Measurements from ENCODE around the gene ERC2.

The ERC2 gene

DNA sequence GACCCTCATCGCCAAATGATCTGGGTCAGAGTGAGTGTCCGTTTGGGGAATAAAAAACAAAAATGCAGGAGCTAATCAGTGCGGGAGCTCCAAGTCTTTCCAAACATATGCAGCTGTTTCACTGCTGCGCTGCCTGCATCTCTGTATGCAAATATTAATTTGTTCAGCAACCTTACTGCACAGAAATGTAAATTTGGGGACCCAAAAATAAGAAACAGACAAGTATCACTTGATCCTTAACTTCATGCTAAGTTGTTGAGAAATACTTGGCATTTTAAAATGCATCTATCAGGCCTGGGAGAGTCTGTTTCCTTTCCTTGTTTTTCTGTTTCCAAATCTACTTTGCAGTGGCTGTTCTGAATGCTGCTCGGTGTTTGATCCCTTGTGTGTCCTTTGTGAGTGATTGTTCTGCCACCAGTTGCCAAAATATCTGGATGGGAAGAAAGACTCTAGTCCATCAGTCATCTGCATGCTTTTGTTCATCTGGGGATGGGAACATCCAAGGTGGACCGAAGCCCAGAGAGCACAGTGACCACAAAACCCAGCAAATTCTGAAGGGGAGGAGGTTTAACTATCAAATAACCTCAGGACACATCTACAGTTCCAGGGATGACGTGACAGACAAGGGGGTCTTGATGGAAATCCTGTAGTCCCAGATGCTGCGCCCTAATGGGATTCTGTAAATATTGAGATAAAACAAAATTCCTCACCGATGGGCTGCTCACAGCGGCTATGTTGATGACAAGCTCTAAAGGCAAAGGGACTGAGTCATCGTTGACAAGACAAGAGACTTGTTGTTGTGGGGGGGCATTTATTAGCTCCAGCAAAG lies 781.6 kb downstream of the ERC2 start:
- Mint-ChIP-seq H3K27me3 (ENCODE audit: low read depth) (no peaks in the 10 kb centered on the region), H3K27ac (no peak overlapping the region), H3K4me1 (ENCODE audit: low read depth) (no peaks in the 10 kb centered on the region), H3K36me3 (ENCODE audit: low read depth) (no peaks in the 10 kb centered on the region), H3K4me3 (no peak overlapping the region), H3K9me3 (no peaks in the 10 kb centered on the region)
- DNase-seq (ENCODE audit: low spot score): no peak

DNA sequence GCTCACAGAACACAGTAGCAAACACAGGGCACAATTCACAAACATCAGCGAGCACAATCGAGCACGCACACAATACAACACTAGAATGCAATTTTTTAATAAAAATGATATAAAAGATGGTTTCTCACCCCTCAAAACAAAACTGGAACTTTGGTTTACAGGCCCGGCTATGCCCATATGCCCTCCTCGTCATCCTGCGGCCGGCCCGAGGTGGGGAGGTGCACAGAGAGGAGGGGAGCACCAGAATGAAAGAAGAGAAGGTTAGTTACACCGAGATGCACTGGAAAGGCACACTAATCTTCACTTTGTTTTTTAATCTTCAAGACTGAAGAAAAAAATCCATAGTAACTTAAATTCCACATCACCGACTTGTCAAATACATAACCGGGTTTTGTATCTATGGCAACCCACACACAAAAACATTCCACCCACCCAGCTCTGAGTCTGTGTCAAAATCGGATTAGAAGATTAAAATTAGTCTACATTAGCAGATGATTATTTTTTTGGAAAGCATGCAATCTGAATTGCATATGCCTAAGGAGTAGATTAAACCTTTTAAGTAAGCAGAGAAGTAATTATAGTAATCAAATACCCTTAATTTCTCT lies 784.5 kb downstream of the ERC2 start:
- no peak overlapping the region for H3K4me3 Mint-ChIP-seq
- H3K27ac Mint-ChIP-seq: no peak overlapping the region
- H3K27me3 Mint-ChIP-seq (ENCODE audit: low read depth): no peaks in the 10 kb centered on the region
- no peaks in the 10 kb centered on the region for H3K4me1 Mint-ChIP-seq (ENCODE audit: low read depth)
- no peak for DNase-seq (ENCODE audit: low spot score)
- no peaks in the 10 kb centered on the region for H3K9me3 Mint-ChIP-seq
- no peaks in the 10 kb centered on the region for H3K36me3 Mint-ChIP-seq (ENCODE audit: low read depth)

DNA sequence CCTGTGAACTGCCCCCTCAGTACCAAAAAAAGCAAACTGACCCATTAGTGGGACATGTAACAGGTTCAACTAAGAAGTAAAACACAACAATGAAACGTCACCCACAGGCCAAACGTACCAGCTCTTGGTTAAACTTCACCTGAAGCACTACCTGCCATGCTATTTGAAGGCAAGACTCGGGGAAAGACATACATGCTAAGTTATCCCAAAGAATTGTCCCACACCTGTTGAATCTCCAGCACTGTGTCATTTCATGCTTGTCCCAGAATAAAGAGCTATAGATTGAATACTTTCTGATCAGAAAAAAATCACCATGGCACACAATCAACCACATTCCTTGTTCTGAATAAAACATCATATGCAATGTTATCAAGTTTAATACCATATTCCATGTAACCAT lies 785.8 kb downstream of the ERC2 start:
- H3K27me3 Mint-ChIP-seq (ENCODE audit: low read depth): no peaks in the 10 kb centered on the region
- no peak overlapping the region for H3K27ac Mint-ChIP-seq
- H3K4me3 Mint-ChIP-seq: no peak overlapping the region
- no peaks in the 10 kb centered on the region for H3K36me3 Mint-ChIP-seq (ENCODE audit: low read depth)
- H3K9me3 Mint-ChIP-seq: no peaks in the 10 kb centered on the region
- DNase-seq (ENCODE audit: low spot score): no peak
- H3K4me1 Mint-ChIP-seq (ENCODE audit: low read depth): no peaks in the 10 kb centered on the region

GRCh38 chr3:55678546-55679216 lies 789.6 kb downstream of the ERC2 start:
- Mint-ChIP-seq H3K27me3 (ENCODE audit: low read depth) (no peaks in the 10 kb centered on the region), H3K9me3 (no peaks in the 10 kb centered on the region), H3K4me3 (no peak overlapping the region), H3K27ac (no peak overlapping the region), H3K4me1 (ENCODE audit: low read depth) (no peaks in the 10 kb centered on the region), H3K36me3 (ENCODE audit: low read depth) (no peaks in the 10 kb centered on the region)
- DNase-seq (ENCODE audit: low spot score): no peak

GRCh38 chr3:55676643-55677042 lies 791.6 kb downstream of the ERC2 start:
- no peak for DNase-seq (ENCODE audit: low spot score)
- H3K4me3 Mint-ChIP-seq: no peak overlapping the region
- H3K27ac Mint-ChIP-seq: no peak overlapping the region
- H3K27me3 Mint-ChIP-seq (ENCODE audit: low read depth): no peaks in the 10 kb centered on the region
- no peaks in the 10 kb centered on the region for H3K36me3 Mint-ChIP-seq (ENCODE audit: low read depth)
- H3K4me1 Mint-ChIP-seq (ENCODE audit: low read depth): no peaks in the 10 kb centered on the region
- no peaks in the 10 kb centered on the region for H3K9me3 Mint-ChIP-seq

GRCh38 chr3:55675478-55675877 lies 792.8 kb downstream of the ERC2 start:
- DNase-seq (ENCODE audit: low spot score): peak; percentile 4
- H3K4me1 Mint-ChIP-seq (ENCODE audit: low read depth): no peaks in the 10 kb centered on the region

DNA sequence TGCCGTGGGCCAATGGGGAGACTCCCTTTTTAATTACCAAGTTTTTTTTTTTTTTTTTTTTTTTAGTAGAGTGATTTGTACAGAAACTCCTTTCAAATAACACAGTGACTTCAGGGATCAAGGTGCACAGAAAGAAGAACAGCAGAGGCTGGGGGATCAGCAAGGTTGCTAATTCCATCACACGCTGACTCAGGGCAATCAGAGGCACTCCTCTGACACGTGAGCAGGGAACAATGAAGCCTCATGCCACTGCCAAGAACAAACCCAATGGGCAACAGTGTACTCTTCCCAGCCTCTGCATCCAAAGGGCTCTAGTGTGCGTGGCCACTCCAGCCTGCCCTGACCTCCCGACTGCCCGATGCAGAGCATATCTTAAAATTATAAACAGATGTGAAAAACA lies 794.5 kb downstream of the ERC2 start:
- no peak overlapping the region for H3K4me3 Mint-ChIP-seq
- peaks cover 4% of the 10 kb centered on the region for H3K9me3 Mint-ChIP-seq
- H3K36me3 Mint-ChIP-seq (ENCODE audit: low read depth): no peaks in the 10 kb centered on the region

More at GRCh38 chr3:55675478-55675877, 792.8 kb downstream of the ERC2 start:
- H3K36me3 Mint-ChIP-seq (ENCODE audit: low read depth): no peaks in the 10 kb centered on the region
- no peak overlapping the region for H3K27ac Mint-ChIP-seq
- H3K9me3 Mint-ChIP-seq: no peaks in the 10 kb centered on the region
- H3K27me3 Mint-ChIP-seq (ENCODE audit: low read depth): no peaks in the 10 kb centered on the region
- H3K4me3 Mint-ChIP-seq: no peak overlapping the region

DNA sequence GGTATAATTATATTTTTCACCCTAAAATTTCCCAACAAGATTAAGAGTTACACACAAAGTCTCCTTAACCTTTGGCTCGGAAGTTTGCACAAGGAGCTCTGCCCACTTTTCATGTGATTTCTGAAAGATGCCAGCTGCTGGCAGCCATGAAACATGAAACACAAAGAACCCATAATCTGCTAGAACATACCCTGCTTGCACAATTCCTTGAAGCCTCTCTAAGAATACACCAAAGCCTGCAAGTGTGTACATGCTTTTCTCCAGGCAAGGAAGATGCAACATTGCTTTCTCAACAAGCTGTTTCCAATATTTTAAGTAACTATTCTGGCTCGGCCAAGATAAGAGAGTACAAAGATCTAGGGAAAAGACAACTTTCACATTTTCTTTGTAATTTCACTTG lies 799.1 kb downstream of the ERC2 start:
- Mint-ChIP-seq H3K9me3 (peaks cover 4% of the 10 kb centered on the region), H3K4me1 (ENCODE audit: low read depth) (no peaks in the 10 kb centered on the region)

More for the DNA sequence above, 794.5 kb downstream of the ERC2 start:
- no peaks in the 10 kb centered on the region for H3K27me3 Mint-ChIP-seq (ENCODE audit: low read depth)
- no peak overlapping the region for H3K27ac Mint-ChIP-seq
- no peak for DNase-seq (ENCODE audit: low spot score)
- H3K4me1 Mint-ChIP-seq (ENCODE audit: low read depth): no peaks in the 10 kb centered on the region

DNA sequence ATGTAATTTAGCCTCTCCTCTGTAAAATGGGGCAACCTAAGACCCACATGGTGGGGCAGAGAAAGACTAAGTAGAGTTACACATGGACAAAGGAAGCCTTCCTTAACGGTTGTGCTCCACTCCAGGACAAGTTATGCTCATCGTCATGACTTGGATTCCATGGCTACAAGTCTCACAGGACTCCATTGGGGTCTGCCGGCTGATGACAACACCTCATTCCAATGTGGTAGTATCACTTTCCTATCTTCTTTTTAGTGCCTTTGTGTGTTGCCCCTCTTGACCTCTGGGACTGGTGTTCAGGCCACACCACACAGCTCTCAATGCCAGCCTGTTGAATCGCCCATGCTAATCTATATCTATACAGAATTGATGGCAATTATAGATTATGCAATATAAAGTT lies 799.9 kb downstream of the ERC2 start:
- Mint-ChIP-seq H3K27me3 (ENCODE audit: low read depth) (no peaks in the 10 kb centered on the region), H3K4me1 (ENCODE audit: low read depth) (no peaks in the 10 kb centered on the region)

More for the DNA sequence above, 799.1 kb downstream of the ERC2 start:
- Mint-ChIP-seq H3K4me3 (no peak overlapping the region), H3K27ac (no peak overlapping the region), H3K36me3 (ENCODE audit: low read depth) (no peaks in the 10 kb centered on the region), H3K27me3 (ENCODE audit: low read depth) (no peaks in the 10 kb centered on the region)
- DNase-seq (ENCODE audit: low spot score): no peak

DNA sequence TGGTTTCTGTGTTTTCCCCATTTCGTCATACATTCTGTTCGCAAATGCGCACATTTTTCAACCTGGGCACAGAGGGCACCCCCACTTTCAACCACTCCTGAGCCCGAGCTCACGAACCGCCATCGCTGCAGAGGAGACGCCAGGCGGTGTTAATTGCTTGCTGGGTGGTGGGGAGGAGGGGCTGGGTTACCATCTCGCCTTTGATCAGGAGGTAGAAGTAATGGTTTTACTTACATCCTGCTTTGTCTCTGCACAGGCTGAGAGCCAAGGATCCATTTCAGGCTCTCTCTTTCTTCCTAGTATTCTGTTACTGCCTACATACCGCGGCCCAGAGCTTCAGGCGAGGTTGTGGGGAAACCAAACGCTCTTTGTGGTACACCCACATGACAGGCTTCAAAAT lies 803.9 kb downstream of the ERC2 start:
- Mint-ChIP-seq H3K4me3 (no peak overlapping the region), H3K27ac (no peak overlapping the region)
- no peak for DNase-seq (ENCODE audit: low spot score)

More for the DNA sequence above, 799.9 kb downstream of the ERC2 start:
- no peaks in the 10 kb centered on the region for H3K36me3 Mint-ChIP-seq (ENCODE audit: low read depth)
- H3K9me3 Mint-ChIP-seq: peaks cover 4% of the 10 kb centered on the region
- DNase-seq (ENCODE audit: low spot score): no peak
- no peak overlapping the region for H3K4me3 Mint-ChIP-seq
- no peak overlapping the region for H3K27ac Mint-ChIP-seq

GRCh38 chr3:55662683-55663082 lies 805.6 kb downstream of the ERC2 start:
- Mint-ChIP-seq H3K27me3 (ENCODE audit: low read depth) (no peaks in the 10 kb centered on the region), H3K36me3 (ENCODE audit: low read depth) (no peaks in the 10 kb centered on the region), H3K27ac (no peak overlapping the region), H3K9me3 (no peaks in the 10 kb centered on the region), H3K4me3 (no peak overlapping the region), H3K4me1 (ENCODE audit: low read depth) (no peaks in the 10 kb centered on the region)
- DNase-seq (ENCODE audit: low spot score): no peak

More for the DNA sequence above, 803.9 kb downstream of the ERC2 start:
- H3K36me3 Mint-ChIP-seq (ENCODE audit: low read depth): no peaks in the 10 kb centered on the region
- H3K9me3 Mint-ChIP-seq: no peaks in the 10 kb centered on the region
- H3K27me3 Mint-ChIP-seq (ENCODE audit: low read depth): no peaks in the 10 kb centered on the region
- H3K4me1 Mint-ChIP-seq (ENCODE audit: low read depth): no peaks in the 10 kb centered on the region

GRCh38 chr3:55661571-55661970 lies 806.7 kb downstream of the ERC2 start:
- Mint-ChIP-seq H3K27me3 (ENCODE audit: low read depth) (no peaks in the 10 kb centered on the region), H3K27ac (no peak overlapping the region), H3K36me3 (ENCODE audit: low read depth) (no peaks in the 10 kb centered on the region), H3K9me3 (no peaks in the 10 kb centered on the region), H3K4me3 (no peak overlapping the region), H3K4me1 (ENCODE audit: low read depth) (no peaks in the 10 kb centered on the region)
- DNase-seq (ENCODE audit: low spot score): no peak

GRCh38 chr3:55661141-55661540 lies 807.1 kb downstream of the ERC2 start:
- Mint-ChIP-seq H3K9me3 (no peaks in the 10 kb centered on the region), H3K27me3 (ENCODE audit: low read depth) (no peaks in the 10 kb centered on the region), H3K36me3 (ENCODE audit: low read depth) (no peaks in the 10 kb centered on the region), H3K4me3 (no peak overlapping the region), H3K4me1 (ENCODE audit: low read depth) (no peaks in the 10 kb centered on the region), H3K27ac (no peak overlapping the region)
- DNase-seq (ENCODE audit: low spot score): no peak

GRCh38 chr3:55660642-55661041 lies 807.6 kb downstream of the ERC2 start:
- no peaks in the 10 kb centered on the region for H3K27me3 Mint-ChIP-seq (ENCODE audit: low read depth)
- H3K4me1 Mint-ChIP-seq (ENCODE audit: low read depth): no peaks in the 10 kb centered on the region
- no peak overlapping the region for H3K27ac Mint-ChIP-seq

More at GRCh38 chr3:55660642-55661041, 807.6 kb downstream of the ERC2 start:
- no peaks in the 10 kb centered on the region for H3K36me3 Mint-ChIP-seq (ENCODE audit: low read depth)
- DNase-seq (ENCODE audit: low spot score): no peak
- no peaks in the 10 kb centered on the region for H3K9me3 Mint-ChIP-seq
- H3K4me3 Mint-ChIP-seq: no peak overlapping the region

Measured in T-helper 2 cell treated with Interferon-gamma antibody and Interleukin-4, amounts not matched to agents 5 μg/mL and 100 μg/mL, for 36 hours (primary cell).